ENCODE results near the gene BCAT1.

- TF ChIP-seq CTCF (IDR thresholded peaks at IDR 0.05; ENCODE audit: control extremely low read depth in 1 of 3, insufficient read depth in 1 of 3, low read depth in 1 of 3, low read length in 3 of 3) (no peak), SIN3A (conservative IDR thresholded peaks at IDR 0.05 in 1 of 2, IDR thresholded peaks at IDR 0.05 in 1 of 2; ENCODE audit: low read depth in 1 of 2, low read length in 2 of 2) (no peak), TAF1 (IDR thresholded peaks at IDR 0.05; ENCODE audit: low read depth, low read length) (no peak), CHD2 (IDR thresholded peaks at IDR 0.05; ENCODE audit: low read length) (no peak)
Measured at GRCh38 chr12:24972078-24972477, 23.2 kb upstream of the BCAT1 start.

Measured in H1 (cell line).